Erythroblast (primary cell): ENCODE data around the gene FSTL4.

ENCODE experiments used
- DNase-seq, 2 experiments: peaks; one replicate each; lab custom pipeline; 2025; lab: John Stamatoyannopoulos, UW
- GATA1 ChIP-seq: IDR thresholded peaks from 2 replicates; pipeline ENCODE4 v1.6.1; 2011; ENCODE audit warnings: low read depth, mild to moderate bottlenecking, control low read depth, low read length, moderate library complexity
- POLR2A ChIP-seq: IDR thresholded peaks from 2 replicates; pipeline ENCODE4 v1.6.1; 2011; ENCODE audit warnings: mild to moderate bottlenecking, low read length

The FSTL4 gene

GRCh38 chr5:133478199-133478985, 133.9 kb downstream of the FSTL4 start:
- TF ChIP-seq POLR2A (no peak), GATA1 (no peak)
- DNase-seq, result no peak

- TF ChIP-seq POLR2A, result no peak
- TF ChIP-seq GATA1, result no peak
- DNase-seq, result no peak
Measured at GRCh38 chr5:133475986-133476385, 136.4 kb downstream of the FSTL4 start.

GRCh38 chr5:133474851-133475590, 137.3 kb downstream of the FSTL4 start:
- DNase-seq, result no peak
- TF ChIP-seq GATA1 (no peak), POLR2A (no peak)

- DNase-seq, result no peak
- no peak for TF ChIP-seq POLR2A
- TF ChIP-seq GATA1, result no peak
Measured at GRCh38 chr5:133473291-133473690, 139.1 kb downstream of the FSTL4 start.

- peak in 1 of 2 experiments; percentile 32 for DNase-seq
- TF ChIP-seq GATA1 (no peak), POLR2A (no peak)
Measured at GRCh38 chr5:133472829-133473228, 139.5 kb downstream of the FSTL4 start.

- DNase-seq, result no peak
- no peak for TF ChIP-seq GATA1
- TF ChIP-seq POLR2A, result no peak
Measured at GRCh38 chr5:133471699-133472098, 140.6 kb downstream of the FSTL4 start.

GRCh38 chr5:133470841-133471240, 141.5 kb downstream of the FSTL4 start:
- no peak for DNase-seq
- TF ChIP-seq GATA1, result no peak
- no peak for TF ChIP-seq POLR2A

GRCh38 chr5:133469846-133470245, 142.5 kb downstream of the FSTL4 start:
- no peak for DNase-seq
- TF ChIP-seq GATA1 (no peak), POLR2A (no peak)

GRCh38 chr5:133469252-133469651, 143.1 kb downstream of the FSTL4 start:
- TF ChIP-seq POLR2A (no peak), GATA1 (no peak)
- no peak for DNase-seq

GRCh38 chr5:133468596-133468995, 143.7 kb downstream of the FSTL4 start:
- no peak for TF ChIP-seq GATA1
- no peak for TF ChIP-seq POLR2A
- DNase-seq, result no peak

- no peak for DNase-seq
- no peak for TF ChIP-seq GATA1
- no peak for TF ChIP-seq POLR2A
Measured at GRCh38 chr5:133467826-133468463, 144.4 kb downstream of the FSTL4 start.

- TF ChIP-seq GATA1 (no peak), POLR2A (no peak)
- DNase-seq, result no peak
Measured at GRCh38 chr5:133467335-133467779, 145.0 kb downstream of the FSTL4 start.

GRCh38 chr5:133466556-133467334, 145.6 kb downstream of the FSTL4 start:
- TF ChIP-seq POLR2A, result no peak
- no peak for TF ChIP-seq GATA1
- DNase-seq, result no peak

- TF ChIP-seq GATA1 (no peak), POLR2A (no peak)
- DNase-seq, result no peak
Measured at GRCh38 chr5:133464013-133464412, 148.3 kb downstream of the FSTL4 start.
